ENCODE data around the gene KLF6.

GRCh38 chr10:3793553-3793952, 8.5 kb upstream of the KLF6 start:
- TF ChIP-seq, protein P1, sequence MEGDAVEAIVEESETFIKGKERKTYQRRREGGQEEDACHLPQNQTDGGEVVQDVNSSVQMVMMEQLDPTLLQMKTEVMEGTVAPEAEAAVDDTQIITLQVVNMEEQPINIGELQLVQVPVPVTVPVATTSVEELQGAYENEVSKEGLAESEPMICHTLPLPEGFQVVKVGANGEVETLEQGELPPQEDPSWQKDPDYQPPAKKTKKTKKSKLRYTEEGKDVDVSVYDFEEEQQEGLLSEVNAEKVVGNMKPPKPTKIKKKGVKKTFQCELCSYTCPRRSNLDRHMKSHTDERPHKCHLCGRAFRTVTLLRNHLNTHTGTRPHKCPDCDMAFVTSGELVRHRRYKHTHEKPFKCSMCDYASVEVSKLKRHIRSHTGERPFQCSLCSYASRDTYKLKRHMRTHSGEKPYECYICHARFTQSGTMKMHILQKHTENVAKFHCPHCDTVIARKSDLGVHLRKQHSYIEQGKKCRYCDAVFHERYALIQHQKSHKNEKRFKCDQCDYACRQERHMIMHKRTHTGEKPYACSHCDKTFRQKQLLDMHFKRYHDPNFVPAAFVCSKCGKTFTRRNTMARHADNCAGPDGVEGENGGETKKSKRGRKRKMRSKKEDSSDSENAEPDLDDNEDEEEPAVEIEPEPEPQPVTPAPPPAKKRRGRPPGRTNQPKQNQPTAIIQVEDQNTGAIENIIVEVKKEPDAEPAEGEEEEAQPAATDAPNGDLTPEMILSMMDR (conservative IDR thresholded peaks at IDR 0.05; ENCODE audit: low read depth, low read length) = no peak
- TF ChIP-seq EZH2 (IDR thresholded peaks at IDR 0.05; ENCODE audit: low read length, unreplicated experiment) = no peak
- TF ChIP-seq EZH2phosphoT487 (IDR thresholded peaks at IDR 0.05; ENCODE audit: borderline replicate concordance, low read length) = no peak

All from PC-3 (cell line).